ENCODE measurements around the gene XIRP1.

GRCh38 chr3:39176025-39176714, 16.2 kb downstream of the XIRP1 start:
- TF ChIP-seq POLR2A (IDR thresholded peaks at IDR 0.05), result no peak
- no peak for TF ChIP-seq CTCF (IDR thresholded peaks at IDR 0.05)

All from thyroid gland (tissue), 4 donors.